ENCODE measurements around the gene CNTNAP4.

Gene CNTNAP4

DNA sequence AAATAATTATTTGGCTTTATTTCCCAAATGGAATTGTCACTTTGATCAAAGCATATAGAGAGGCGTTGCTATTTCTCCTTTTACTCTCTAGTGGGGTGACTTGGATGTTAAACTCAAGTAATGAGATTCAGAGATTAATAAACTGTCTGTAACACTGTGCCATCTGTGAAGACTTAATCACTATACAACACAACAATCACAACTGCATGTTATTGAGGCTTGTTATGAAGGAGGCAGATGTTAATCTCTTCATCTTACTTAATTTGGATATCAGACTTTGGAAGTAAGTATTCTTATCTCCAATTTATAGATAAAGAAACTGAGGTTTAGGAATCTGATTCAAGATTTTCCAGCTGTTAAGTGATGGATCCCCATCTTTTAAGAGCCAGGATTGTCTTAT, 132.5 kb downstream of the CNTNAP4 start:
- peak; percentile 41 for DNase-seq

DNA sequence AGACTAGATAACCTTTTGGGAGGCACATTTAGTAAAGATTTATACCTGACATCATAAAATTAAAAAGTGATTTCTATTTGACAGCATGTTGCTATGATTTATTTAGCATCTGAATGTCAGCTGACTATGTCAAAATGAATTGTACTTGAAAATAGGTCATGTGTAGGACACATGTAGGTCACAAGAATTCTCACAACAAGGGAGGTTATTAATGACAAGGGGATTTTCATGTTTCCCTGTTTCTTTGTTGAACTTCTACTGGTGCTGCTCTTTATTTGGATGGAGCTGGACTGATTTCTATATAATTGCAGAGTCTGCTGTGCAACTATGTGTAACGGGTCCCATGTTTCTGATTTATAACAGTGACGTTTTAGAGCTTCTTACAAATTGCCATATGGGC, 144.4 kb downstream of the CNTNAP4 start:
- no peak for DNase-seq

GRCh38 chr16:76428858-76429257, 151.7 kb downstream of the CNTNAP4 start:
- no peak for DNase-seq

- DNase-seq = no peak
Measured at GRCh38 chr16:76441391-76441790, 164.2 kb downstream of the CNTNAP4 start.

GRCh38 chr16:76441876-76442275, 164.7 kb downstream of the CNTNAP4 start:
- no peak for DNase-seq

DNA sequence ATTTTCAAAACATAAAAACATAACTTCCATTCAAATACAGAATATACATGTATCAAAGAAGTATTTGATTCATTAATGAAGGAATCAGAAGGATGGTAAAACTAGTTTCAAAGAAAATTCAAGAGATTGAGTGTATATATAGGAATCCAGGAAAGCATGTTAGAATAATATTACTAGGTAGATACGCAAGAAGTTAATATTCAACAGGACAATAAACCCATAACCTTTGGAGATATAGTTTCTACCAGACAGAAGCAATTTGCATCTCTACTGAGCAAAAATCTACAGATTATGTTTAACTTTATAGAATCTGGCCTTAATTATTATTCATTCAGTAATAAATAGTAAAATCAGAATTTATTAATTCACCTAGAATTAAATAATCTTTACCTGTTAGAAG, 166.8 kb downstream of the CNTNAP4 start:
- no peak for DNase-seq

DNA sequence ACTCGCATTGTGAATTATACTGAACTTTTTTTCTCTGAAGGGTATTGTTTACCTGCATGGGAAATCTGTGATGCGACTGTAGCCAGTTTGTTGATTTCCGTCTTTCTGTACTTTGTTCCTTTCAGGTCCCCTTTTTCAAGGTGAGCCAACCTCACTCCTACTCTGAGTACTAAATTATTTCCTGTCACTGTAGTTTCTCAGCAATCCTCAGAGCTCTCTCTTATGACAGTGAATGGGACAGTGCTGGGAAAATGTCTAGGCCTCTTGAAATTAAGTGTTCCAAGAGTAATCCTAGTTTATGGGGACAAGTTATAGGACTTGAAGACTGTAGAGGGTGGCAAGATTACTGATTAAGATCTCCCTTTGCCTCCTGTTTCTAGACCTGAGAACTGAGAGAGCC, 167.6 kb downstream of the CNTNAP4 start:
- no peak for DNase-seq

GRCh38 chr16:76445815-76446214, 168.6 kb downstream of the CNTNAP4 start:
- DNase-seq = no peak

DNA sequence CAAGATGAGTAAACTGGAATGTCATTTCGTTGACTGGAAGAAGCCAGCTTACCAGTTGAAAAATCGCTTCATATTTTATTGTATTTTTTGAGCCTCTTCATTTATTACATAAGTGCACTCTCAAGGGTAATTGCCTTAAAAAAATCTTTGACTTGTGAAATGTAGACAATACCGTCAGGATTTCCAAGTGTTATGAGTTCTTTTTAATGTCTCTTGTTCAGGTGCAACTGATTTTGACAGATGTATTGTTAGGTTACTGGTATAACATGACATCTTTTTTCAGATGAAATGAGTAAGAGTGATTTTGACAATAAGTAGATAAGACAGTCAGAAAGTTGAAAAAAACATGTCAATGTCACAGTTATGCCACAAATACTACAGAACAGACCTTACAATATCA, 169.1 kb downstream of the CNTNAP4 start:
- DNase-seq = no peak

DNA sequence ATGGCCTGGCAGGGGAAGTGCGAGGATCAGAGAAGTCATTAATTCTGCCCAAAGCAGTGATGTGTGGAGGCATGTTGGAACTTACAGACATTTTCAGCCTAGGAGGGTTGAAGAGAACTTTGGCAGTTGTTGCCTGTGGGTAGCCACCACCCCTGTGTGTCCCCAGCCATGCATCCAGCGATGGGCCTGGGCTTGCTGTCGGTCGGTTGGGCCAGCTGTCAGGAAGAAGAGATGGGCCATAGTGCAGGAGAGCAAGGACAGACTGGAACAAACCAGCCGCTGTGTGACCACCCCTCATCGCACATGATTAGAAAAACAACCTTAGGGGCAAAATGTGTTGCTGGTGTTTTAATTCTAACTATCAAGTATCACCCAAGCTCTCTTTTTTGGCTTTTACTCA, 173.7 kb downstream of the CNTNAP4 start:
- no peak for DNase-seq

- DNase-seq = no peak
Measured at GRCh38 chr16:76455257-76455656, 178.1 kb downstream of the CNTNAP4 start.

DNA sequence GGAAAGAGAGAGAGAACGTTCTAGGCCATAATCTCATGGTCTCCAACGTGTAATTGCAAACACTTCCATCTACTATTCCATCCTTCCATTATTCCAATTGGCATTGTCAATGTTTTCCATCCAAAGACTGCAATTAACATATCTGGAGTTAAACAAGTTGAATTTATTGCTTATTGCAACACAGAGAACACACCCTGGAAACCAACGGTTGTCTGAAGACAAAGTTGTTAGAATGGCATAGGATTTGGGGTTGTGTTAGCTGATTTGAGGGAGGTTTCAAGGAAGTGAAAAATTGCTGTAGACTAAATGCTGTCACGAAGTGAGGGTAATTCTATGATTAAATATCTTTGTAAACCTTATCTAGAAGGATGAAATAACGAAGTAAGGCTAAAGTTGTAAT, 178.8 kb downstream of the CNTNAP4 start:
- DNase-seq = no peak

- DNase-seq = no peak
Measured at GRCh38 chr16:76459111-76459510, 181.9 kb downstream of the CNTNAP4 start.

DNA sequence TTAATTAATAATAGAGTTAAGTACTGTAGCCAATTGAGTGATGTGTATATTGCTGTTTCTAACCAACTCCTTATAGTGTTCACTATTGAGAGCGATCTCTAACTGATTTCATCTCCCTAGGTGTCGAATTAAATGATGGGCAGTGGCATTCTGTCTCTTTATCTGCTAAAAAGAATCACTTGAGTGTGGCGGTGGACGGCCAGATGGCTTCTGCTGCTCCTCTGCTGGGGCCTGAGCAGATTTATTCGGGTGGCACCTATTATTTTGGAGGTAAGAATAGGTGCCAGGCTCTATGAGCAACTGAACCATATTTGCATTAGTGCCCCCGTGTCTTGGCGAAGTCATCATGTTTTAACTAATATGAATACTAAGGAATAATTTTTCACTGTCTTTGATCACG, 184.6 kb downstream of the CNTNAP4 start:
- DNase-seq = no peak

DNA sequence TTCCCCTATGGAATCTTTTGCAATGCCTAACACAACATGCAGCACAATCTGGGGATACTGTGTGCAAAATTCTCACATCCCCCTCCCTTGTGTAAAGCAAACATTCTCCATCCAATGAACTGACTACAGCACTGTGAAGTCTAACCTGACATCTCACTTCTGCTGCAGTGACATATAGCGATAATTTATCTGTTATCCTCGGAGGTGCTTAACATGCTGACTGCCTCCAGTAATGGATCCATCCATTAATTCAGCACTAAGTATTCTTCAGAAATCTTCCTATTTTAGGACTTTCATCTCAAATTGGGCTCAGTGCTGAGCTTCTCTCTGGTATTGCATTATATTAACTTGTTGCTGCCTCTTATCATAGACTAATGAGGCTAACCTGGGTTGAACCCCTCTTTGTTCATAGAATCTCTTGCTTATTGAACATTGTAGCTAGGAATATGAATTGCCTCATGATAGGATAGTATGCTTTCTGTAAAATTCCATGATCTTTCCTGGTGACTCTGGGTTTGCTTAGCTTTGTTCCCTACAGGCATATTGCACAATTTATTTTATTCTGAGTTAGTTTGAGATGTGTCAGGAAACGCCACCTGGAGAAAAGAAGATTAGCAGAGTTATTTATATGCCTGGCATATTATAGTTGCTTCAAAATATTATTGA, 187.9 kb downstream of the CNTNAP4 start:
- no peak for DNase-seq

GRCh38 chr16:76466871-76467270, 189.7 kb downstream of the CNTNAP4 start:
- no peak for DNase-seq

DNA sequence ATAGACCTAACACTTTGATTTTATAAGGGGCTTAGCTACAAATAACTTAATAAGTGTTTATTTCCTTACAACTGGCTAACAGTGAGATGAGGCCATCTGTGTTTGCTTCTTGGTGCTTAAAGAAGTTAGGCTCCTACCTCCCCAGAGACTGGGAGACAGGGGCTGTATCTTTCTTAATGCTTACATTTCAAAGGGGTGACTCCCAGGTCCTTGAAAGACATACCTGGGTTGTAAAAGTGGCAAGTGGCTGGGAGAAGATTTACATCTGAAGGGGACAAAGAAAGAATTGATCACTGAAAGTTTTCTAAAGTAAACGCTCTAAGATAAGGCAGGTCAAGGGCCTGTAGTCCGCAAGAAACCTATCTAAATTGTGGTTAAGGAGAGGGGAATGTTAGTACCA, 196.8 kb downstream of the CNTNAP4 start:
- no peak for DNase-seq

DNA sequence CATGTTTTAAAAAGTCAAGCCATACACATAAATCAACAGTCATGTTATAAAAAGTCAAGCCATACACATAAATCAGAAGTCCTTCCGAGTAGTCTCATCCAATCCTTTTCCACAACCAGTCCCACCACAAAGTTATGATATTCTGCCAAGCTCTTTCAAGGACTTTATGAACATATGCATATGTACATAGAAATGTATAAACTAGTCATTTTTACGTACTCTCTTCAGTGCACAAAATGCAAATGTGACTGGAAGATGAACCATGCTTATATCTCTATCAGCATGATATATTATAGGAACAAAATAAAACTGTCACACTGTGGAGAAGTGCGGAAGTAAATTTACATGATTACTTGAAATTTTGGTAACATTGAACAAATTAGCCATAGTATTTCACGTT, 200.9 kb downstream of the CNTNAP4 start:
- DNase-seq = no peak

DNA sequence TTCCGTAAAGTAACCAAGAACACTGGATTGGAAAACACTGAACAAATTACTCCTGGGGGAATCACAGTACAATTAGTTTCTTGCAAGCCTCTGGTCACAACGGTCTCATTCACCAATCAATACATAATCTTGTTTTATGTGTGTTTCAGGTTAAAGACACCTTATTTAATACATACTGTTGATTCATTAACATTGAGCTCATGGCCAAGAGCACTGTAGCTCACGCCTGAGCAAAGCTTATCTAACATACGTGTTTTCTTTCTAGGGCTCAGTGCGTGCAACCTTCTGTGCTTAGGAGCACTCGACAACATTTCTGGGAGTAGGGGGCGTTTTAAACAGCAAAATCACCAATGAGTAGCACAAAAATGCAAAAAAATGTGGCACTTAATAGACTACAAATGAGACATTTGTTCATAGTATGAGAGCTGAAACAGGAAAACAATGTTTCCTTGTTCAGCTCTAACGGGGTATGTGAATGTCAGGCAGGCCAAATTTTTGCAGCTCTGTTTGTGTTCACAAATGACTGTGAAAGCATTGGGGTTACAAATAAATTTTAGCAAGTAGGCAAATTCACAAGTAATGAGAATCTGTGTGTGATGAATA, 206.2 kb downstream of the CNTNAP4 start:
- DNase-seq = no peak

DNA sequence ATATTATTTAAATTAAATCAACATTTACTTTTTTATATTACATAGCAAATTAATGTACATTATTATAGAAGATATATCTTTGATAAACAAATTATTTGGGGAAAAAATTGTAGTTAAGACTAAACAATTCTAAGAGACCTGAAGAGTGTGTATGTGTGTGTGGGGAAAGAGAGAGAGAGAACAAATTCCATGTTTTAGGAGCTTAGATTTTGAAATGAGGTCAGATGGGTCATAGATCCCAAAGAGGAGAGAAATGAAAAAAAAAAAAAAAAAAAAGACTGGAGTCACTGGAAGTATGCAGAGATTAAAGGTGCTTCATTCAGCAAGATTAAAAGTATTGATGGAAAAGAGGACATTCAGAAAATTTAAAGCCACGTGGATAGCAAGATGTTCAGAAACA, 206.8 kb downstream of the CNTNAP4 start:
- no peak for DNase-seq

DNA sequence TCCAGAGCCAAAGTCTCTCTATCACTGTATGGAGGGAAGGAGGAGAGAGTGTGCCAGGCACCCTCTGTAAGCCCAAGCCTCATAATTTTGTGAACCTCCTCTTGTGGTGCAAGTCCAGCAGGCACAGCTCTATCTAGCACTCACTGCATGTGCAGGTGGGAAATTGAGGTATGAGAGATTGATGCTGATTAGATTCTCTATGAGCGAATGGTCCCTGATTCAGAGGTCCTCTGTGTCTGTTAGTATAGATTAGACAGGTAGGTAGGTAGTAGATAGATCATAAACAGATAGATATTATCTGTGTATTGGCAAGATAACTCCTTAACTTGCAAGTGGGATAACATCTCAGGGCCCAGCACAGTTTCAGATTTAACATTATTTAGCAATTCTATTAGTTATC, 209.5 kb downstream of the CNTNAP4 start:
- DNase-seq = no peak

DNA sequence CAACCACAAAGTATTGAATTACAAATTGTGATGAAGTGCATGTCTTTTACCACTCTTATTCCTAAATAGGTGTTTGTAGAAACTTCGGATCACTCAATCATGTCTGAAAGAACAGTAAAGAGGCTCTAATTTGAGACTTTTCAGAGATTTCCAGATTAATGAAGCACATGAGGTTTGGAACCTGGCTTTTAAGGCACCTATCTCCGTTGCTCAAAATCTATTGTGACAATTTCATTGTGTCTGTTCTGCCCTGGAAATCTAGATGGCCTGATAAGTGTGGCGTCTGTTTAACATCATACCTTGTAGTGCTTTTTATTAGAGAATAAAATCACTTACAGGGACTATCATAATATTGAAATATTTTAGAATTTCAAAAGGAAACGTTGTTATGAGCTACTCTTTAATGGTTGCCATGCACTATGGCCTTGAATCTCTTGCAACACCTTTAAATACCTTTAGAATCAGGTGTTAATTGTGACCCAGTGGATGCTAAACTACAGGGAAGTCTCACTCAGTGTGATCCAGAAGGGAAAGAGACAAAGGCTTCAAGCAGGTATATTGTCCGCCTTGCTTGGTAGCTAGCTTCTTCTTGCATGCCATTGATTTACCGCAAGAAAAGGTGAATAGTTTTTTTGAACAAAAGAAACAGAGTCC, 210.3 kb downstream of the CNTNAP4 start:
- DNase-seq = no peak

DNA sequence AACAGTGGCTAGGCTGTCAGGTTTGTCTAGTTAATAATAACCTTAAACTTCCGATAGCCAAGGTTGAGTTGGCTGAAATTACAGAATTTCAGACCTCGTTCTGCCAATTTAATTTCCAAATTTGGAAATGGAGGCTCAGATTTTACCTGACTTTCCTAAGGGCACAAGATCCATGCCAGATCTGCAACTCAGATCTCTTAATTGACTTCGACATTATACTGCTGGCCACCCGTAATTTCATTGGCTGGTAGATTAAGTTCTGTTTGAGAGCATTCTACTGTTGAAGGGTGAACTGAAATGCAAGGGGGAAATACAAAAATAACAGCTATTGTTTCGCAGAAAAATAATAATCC, 210.8 kb downstream of the CNTNAP4 start:
- DNase-seq = no peak

- no peak for DNase-seq
Measured at GRCh38 chr16:76490036-76490639, 212.9 kb downstream of the CNTNAP4 start.
